Left cardiac atrium (tissue), 4 donors: ENCODE measurements around the gene SLC25A26. TPM values are rescaled to one million over a fixed set of nuclear protein-coding genes. Genes with fewer than 3 reads are reported as not detected.
A peak's percentile ranks its signal among the peaks of the same experiment; 100 is the strongest.

ENCODE experiments used
- ATAC-seq, 2 donors: fragments of 200-7000 bp; cut with Tn5 transposase; one replicate each; pipeline ENCODE4 v1.9.1; 2020; ENCODE audit warnings: mild to moderate bottlenecking in 2 of 2, moderate library complexity in 2 of 2
- DNase-seq: peaks from one replicate; pipeline ENCODE4 v3.0.0-alpha.2; 2020
- intact Hi-C, 2 donors: fragments of 100-400 bp; cut with DNase I; formaldehyde crosslinking; loops; one replicate each; pipeline versions ENCODE4 v1.14.1 to v1.15.1; 2022 to 2023
- total RNA-seq, 2 donors: library from RNA; stranded (reverse); fragmentation: NEBNext Ultra II Directional; extraction: Animal tissue kit (Norgen Biotek cat#: 25700); gene quantifications; one replicate each; pipeline ENCODE4 v1.2.1, GENCODE V29; 2021
- donor health status: DM: no; HTN: yes; CAD: no.
- donor health status: DM: no; HTN: yes; CAD: no; lungs with severe emphysema.
- donor health status: DM: yes; HTN: yes; CAD: no.
- donor health status: Dilated cardiomyopathy.

SLC25A26 gene
- total RNA-seq, 2 donors from 2014 or later = 27.1 to 32.0 TPM

DNA sequence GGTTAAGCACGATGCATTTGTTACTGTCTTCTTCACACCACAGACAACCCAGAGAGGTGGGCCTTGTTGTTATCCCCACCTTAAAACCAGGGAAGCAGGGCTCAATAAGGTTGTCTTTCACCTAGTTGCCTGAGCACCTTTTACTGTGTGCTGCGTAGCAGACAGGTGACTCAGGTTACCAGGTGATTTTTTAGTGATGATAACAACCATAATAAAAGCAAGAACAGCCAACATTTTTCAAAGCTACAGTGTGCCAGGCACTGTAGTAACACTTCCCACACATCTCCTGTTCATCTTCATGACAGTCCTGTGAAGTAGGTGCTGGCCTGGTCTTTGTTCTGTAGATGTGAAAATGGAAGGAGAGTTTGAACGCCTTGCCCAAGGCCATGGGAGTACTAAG lies 132.2 kb downstream of the SLC25A26 start:
- intact Hi-C loops = no loop called here
- DNase-seq (no peak), ATAC-seq (no peak)

DNA sequence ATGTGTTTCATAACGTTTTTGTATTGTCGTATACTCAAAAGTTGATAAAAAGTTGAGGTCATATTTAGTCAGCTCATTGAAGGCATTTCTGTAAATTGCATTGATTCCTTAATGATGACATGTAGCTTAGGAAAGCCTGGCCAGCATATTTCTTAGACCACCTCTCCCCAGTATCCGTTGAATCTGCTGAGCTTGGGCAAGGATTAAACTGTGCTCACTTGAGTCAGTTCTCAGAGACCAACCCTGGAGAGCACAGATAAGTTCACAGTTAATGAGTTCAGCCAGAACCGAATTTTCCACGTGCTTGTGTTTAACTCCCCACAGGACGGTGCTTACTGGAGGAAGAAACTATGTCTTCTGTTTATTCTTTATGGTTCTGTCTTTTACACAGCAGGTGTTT lies 132.7 kb downstream of the SLC25A26 start:
- intact Hi-C loops = no loop called here
- ATAC-seq (peak; percentile 61 to 68), DNase-seq (no peak)

DNA sequence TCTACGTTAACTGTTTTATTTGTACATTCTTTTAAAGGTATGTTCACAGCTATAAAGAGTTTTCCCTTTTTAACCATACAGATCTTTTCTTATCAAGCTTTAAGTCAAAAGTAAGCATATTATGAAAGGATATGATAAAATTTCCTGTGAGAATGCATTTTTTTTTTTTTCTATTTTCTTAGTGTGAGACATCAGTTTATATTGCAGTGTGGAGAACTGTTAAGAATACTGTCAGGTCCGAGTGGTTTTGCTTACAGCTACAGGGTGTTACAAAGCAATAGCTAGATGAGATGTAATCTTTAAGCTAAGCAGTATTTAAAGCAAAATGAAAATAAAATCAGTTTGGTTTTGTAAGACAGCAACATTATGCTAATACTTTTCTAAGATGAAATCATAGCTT lies 133.2 kb downstream of the SLC25A26 start:
- intact Hi-C loops = no loop called here
- no peak for DNase-seq
- no peak for ATAC-seq

DNA sequence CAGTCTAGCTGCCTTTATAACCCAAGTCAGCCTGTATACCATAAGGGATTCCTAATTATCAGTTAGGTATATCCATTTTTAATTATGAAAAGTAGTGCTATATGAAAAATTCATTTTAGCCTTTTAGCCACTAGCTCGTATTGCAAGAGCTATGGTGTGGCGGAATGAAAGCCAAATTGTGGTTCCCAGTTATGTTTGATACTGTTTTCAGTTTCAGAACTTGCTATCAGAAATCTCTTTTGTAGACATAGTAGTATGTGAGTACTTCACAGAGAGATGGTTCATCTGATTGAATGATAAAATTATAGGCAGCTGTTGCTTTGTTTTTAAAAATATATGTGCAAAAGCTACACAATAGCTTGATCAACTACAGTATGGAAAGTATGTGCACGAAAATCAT lies 134.6 kb downstream of the SLC25A26 start:
- no peak for DNase-seq
- intact Hi-C loops = no loop called here
- ATAC-seq = no peak

DNA sequence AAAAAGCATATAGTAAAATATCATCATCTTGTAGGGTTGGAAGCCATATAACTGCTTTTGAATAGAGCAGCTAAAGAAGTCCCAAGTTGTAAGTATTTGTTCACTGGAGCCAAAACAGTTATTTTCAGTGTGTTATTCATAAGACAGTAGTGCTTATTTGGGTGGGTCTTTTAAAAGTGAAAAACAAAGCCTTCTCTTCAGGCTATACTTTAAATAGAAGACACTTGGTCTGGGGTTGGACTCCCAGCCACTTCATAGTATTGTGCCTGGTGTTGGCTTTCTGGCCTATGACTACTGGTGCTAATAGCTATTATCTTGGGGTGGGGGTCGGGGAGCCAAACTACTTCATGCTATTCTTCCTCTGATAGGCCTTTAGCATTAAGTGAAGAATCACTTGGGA lies 135.2 kb downstream of the SLC25A26 start:
- DNase-seq (no peak), ATAC-seq (no peak)
- intact Hi-C loops = no loop called here

DNA sequence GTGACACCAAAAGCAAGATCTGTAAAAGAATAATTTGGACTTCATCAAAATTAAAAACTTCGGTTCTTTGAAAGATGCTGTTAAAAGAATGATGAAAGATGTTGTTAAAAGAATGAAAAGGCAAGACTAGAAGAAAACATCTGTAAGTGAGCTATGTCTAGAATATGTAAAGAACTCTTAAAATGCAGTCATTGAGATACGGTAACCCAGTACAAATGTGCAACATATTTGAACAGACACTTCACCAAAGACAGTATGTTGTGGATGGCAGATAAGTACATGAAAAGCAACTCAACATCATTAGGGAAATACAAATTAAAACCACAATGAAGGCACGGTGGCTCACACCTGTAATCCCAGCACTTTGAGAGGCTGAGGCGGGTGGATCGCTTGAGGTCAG lies 140.6 kb downstream of the SLC25A26 start:
- intact Hi-C loops = no loop called here
- DNase-seq = no peak
- ATAC-seq = no peak

DNA sequence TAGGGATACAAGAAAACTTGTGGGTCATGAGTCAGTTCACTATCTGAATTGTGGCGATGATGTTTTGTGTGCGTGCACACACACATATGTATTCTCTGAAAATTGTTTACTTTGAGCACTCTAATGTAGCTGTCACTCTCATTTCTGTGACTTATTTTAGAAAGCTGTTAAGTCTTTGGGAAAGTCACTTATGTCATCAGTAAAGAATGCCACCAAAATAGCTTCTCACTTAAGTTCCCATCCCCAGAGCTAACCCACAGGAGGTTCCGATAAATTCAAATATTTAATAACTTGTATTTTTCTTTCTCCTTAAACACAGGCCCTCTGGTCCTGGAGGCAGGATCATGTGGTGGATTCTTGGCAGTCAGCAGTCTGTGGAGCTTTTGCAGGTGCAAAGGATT lies 141.7 kb downstream of the SLC25A26 start:
- intact Hi-C loops = no loop called here
- no peak for DNase-seq

DNA sequence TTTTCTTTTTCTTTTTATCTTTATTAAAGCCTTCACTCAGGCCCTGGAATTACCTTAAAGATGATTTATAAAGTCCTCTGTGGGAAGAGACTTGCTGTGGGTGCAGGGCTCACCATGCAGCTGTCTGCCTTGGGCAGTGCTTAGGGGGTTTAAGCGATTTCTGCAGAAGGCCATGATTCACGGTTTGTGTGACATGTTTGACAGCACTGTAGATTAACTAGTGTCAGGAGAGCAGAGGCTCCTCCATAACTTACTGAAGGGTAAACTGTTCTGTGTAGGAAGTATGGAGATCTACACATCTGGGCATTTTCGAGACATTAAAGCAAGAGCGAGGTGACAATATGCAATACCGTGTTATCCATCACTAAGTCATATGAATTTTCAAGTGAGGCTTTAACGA lies 142.3 kb downstream of the SLC25A26 start:
- DNase-seq (no peak), ATAC-seq (no peak)
- intact Hi-C loops = no loop called here

More for the DNA sequence above, 141.7 kb downstream of the SLC25A26 start:
- ATAC-seq = peak; percentile 39 to 73

DNA sequence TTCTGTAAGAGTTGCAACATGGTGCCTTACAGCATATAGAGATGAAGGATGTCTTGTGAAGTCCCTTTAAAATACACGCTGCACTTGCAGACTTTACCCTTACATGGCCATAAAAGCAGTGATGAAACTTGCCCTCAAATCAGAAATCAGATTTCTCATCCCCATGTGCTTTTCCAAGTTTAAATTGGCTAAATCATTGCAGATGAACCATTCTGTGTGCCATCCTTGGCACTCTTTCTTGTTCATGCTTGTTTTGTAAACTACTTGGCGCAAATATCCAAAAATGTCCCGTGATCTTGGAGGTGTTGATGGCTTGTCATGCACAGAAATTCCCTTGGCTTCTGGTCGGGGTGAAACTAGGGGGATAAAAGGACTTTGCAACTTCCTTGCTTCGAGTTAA lies 144.3 kb downstream of the SLC25A26 start:
- ATAC-seq (peak in 1 of 2 donors; percentile 60), DNase-seq (no peak)
- intact Hi-C loops = no loop called here

DNA sequence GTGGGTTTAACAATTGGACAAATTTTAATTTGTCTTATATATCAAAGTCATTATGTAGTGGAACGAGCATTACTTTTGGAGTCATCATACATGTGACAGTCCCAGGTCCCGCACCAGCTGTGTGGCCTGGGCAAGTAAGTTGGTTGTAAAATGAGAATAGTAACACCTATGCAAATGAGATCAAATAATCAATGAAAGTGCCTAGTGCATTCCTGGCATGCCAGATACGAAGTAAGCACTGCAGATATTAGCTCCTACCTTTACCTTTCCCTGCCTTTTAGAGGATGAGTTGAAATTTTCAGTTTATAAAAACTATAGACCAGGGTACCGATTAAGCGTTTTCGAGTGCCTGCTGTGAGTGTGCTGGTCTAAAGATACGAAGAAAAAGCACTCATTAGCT lies 145.9 kb downstream of the SLC25A26 start:
- no peak for ATAC-seq
- intact Hi-C loops = no loop called here
- DNase-seq = no peak

DNA sequence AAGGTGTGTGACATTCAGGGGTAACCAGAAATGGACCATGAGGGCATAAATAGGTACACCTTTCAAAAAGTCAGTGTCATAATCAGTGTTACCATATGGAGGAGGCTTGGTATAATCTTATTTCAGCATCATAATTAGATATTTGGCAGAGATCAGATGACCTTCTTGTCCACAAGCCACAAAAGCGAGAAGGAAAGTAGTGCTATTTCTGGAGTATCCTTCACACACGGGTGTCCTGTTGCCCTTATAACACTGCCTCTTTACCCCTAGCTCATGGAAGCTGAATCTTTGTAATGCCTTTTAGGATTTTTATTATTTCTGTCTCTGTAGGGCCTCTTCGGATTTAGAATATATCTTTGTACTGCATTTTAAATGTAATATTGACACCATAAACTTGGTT lies 147.2 kb downstream of the SLC25A26 start:
- ATAC-seq (no peak), DNase-seq (no peak)
- intact Hi-C loops = no loop called here

DNA sequence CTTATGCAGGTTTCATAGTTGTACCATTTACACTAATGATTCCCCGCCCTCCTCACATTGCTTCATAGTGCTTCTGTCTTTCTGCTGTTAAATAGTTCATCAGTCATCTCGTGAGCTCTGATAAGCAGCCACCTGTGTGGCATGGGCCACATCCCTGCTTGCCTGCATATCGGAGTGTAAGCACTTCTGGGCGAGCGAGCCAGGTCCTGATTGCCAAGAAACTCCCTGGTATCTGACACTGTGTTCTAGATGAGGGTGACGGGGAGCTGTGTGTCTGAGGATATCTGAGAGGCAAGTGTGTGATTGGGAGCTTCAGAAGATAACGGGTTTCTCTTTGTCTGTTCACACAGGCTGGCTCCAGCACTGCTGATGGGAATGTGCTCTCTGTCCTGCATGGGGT lies 149.4 kb downstream of the SLC25A26 start:
- ATAC-seq (peak; percentile 78 to 88), DNase-seq (peak; percentile 72)
- intact Hi-C loops = loop anchor here in 1 of 2 donors (5.0 kb wide), 1 partner anchor 93 kb away; no protein-coding TSS in a partner anchor

DNA sequence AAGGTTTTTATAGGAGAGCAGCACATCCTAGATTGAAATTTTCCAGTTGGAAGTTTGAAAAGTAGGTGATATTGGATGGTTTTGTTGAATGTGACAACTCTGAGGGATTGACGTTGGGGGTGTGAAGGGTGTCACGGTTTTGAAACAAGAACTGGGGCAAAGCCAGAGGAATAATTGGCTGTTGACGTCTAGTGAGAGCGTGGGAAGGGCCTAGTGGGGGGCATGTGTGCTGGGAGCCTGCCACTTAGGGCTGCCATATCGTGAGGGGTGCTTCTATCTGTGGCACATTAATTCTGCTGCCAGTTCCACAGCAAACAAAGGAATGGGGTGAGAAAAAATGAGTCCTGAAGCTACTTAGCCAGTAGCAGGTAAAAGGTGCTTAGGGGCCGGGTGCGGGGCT lies 150.6 kb downstream of the SLC25A26 start:
- intact Hi-C loops = loop anchor here in 1 of 2 donors (5.0 kb wide), 1 partner anchor 94 kb away; no protein-coding TSS in a partner anchor
- ATAC-seq (peak; percentile 35 to 46), DNase-seq (no peak)

DNA sequence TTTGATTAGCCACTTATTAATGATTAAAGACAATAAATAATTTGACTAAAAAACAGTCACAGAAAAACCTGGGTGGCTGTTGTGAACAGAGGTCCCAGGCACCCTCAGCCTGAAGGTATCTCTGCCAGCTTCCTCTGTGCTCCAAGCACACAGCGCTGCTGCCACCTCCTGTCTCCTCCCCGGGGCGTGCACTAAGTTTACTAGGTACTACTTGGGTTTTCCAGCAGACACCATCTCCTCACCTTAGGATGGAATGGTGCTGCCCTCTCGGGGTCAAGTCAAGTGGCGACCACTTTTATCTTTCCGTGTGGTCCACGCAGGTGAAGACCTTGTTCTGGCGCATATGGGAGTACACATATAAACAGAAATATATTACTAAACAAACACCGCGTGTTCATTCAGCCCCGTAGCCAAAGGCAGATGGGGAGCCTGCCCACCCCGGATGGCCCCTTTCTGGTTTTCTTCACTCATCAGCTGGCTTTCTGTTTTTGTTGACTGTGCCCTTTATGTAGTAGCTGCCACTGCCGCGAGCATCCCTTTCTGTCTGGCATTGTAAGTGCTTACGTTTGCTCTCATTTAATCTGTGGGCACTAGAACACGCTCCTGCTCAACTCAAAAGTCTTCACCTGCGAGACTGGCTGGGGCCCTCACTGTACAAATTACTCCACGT lies 152.0 kb downstream of the SLC25A26 start:
- intact Hi-C loops = loop anchor here (2.0 to 5.0 kb wide), 2 partner anchors 96 kb away; no protein-coding TSS in a partner anchor
- DNase-seq = peak; percentile 52
- ATAC-seq = peak; percentile 58 to 69

DNA sequence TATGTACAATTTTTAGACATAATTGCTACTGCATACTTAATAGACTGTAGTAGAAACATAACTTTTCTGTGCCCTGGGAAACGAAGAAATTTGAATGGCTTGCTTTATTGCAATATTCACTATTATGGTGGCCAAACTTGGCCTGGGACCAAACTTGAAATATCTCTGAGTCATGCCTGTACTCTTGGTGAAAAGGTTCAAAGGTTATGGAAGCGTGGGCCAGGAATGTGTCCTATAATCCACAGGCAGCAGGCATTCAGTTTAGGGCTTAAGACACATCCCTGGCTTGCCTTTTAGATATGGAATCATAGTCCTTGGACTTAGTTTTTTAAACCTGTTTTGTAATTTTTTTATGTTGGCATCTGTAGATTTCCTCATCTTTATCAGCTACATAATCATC lies 155.8 kb downstream of the SLC25A26 start:
- intact Hi-C loops = no loop called here
- ATAC-seq = peak; percentile 49 to 60
- DNase-seq = no peak

DNA sequence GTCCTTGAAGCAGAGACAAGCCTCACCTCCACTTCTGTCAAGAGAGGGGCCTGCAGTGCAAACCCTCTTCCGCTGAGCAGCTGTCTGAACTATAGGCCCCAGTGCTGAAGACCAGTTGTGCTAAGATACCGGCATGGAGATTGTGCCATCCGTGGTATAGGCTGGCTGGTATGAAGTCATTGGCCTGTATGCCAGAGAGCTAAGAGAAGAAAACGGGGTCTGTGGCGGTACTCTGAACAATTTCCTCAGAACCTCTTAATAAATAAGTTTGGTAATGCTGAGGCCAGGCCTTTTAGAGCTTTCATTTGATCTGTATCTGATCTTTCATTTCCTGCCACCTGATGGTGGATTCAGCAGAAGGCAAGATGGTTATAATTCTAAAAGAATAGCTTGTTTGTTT lies 157.0 kb downstream of the SLC25A26 start:
- intact Hi-C loops = no loop called here
- DNase-seq (no peak), ATAC-seq (no peak)

DNA sequence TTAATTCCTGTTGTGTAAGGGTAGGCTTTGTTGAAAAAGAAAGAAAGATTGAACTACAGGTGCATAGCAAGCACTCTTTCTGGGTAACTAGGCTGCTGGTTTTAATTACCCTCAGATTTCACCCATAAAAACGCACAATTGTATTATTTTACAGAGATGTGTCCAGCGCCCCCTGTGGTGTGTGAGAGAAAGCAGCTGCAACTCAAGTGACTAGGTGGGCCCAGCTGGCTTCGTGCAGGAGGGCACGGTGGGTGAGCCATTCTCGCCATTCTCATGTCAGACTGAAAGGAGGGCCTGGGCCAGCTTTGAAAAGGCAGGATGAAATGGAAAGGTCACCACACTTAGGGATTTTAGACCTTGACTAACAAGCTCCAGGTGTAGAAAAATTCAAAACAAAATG lies 157.5 kb downstream of the SLC25A26 start:
- ATAC-seq (no peak), DNase-seq (no peak)
- intact Hi-C loops = no loop called here

DNA sequence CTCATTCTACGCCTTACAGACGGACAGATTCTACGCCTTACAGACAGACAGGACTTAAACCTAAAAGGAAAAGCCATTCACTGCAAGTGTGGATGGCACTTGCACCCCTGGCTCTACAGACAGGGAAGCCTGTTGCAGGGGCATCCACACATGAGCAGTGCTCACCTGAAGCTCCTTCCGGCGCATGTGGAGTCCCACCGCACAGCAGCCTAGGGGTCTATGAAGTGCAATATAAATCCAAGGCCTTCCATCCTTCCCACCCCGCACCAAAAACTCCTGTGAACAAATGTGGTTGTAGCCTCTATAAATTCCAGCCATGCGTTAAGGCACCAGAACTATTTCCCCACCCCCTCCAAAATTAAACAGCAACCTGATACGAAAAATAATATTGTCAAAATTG lies 158.8 kb downstream of the SLC25A26 start:
- no peak for ATAC-seq
- intact Hi-C loops = no loop called here
- DNase-seq = no peak

DNA sequence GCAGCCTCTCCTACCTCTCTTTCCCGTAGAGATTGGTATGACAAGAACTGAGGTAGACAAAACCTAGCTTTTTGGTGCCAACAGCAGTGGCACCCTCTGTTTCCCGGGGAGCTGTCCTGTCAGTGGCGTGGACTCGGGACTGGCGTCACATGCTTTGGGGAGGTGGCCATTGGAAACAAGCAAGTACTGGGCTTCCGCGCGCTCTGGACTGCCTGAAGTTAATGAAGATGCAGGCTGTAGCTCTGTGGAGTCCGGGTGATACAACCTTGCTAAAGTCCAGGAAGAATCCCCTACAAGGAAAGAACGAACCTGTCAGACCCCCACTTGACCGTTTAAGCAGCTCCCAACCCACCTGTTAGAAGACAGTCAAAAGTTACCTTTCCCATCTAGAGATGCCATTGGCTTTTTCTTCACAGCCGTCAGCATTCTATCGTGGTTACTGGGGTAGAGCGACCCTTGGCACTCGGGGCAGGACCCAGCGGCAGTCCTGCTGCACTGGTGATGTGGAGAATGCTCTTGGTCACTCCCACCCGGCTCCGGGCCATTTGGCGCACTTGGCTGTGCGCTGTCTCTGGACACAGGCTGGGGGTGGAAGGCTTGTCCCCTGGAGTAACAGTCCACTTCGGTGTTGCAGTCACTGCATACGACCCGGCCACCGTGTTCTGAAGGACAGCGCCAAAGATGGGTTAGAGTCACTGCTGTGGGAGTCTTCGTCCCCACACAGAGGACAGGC lies 159.6 kb downstream of the SLC25A26 start:
- intact Hi-C loops = no loop called here
- ATAC-seq = no peak

DNA sequence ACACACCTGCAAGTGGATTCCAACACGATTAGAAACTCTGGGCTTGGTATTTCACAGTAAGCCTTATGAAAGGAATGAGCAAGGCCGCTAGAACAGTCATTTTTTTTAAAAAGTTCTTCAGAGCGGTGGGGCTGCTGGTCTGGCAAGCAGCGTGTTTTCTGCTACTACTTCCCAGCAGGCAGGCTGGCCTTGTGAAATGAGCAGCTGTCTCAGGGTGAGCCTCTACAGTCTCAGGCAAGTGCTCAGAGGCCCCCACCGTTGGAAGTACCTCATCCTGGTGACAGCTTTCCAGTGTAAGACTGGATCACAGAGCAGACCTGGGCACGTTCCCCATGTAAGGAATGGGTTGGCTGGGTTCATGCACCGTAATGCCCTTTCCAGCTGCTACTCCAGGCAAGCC lies 160.8 kb downstream of the SLC25A26 start:
- no peak for DNase-seq
- intact Hi-C loops = no loop called here
- no peak for ATAC-seq

More for the DNA sequence above, 159.6 kb downstream of the SLC25A26 start:
- DNase-seq = no peak

DNA sequence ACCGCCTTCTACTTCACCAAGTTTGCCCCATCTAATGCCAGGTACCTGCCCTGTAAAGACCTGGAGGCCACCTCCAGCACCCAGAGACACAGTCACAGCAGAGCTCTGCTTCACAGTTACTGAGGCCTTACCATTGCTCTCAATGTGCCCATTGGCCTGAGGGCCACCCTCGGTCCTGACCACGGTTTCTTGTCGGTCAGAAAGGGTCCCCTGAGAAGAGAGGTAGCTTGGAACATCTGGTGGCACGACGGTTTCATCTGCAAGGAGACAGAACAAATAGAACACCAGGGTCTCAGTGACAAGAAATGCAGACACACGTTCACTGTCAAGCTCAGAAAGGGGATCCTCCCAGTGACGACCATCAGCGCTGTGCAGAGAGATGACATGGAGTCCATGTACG lies 161.3 kb downstream of the SLC25A26 start:
- intact Hi-C loops = no loop called here
- DNase-seq = no peak
- no peak for ATAC-seq
